ENCODE data around the gene CLIP4.
A peak's percentile ranks its signal among the peaks of the same experiment; 100 is the strongest.

The CLIP4 gene

DNA sequence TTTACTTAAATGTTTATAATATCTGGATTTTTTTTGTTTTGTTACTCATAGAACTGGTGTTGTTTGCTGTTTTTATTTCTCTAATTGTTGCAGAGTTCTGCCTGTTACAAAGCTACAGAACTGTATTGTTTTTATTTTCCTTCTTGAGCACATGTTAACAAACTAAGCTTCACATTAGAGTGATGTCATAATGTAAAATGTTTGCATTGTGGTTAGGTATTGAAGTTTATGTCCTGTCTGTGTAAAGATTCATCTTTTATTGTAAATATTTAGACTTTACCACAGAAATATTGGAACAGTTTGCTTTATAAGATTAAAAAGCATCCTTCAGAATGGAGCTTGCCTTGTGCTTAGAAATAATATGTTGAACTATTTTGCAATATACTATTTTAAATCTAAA lies 67.7 kb downstream of the CLIP4 start:
- peak; percentile 37 for DNase-seq (ENCODE audit: low read depth)
- no peak overlapping the region for H3K4me3 ChIP-seq (ENCODE audit: low read depth, low read length)
- TF ChIP-seq, protein P1, sequence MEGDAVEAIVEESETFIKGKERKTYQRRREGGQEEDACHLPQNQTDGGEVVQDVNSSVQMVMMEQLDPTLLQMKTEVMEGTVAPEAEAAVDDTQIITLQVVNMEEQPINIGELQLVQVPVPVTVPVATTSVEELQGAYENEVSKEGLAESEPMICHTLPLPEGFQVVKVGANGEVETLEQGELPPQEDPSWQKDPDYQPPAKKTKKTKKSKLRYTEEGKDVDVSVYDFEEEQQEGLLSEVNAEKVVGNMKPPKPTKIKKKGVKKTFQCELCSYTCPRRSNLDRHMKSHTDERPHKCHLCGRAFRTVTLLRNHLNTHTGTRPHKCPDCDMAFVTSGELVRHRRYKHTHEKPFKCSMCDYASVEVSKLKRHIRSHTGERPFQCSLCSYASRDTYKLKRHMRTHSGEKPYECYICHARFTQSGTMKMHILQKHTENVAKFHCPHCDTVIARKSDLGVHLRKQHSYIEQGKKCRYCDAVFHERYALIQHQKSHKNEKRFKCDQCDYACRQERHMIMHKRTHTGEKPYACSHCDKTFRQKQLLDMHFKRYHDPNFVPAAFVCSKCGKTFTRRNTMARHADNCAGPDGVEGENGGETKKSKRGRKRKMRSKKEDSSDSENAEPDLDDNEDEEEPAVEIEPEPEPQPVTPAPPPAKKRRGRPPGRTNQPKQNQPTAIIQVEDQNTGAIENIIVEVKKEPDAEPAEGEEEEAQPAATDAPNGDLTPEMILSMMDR (IDR thresholded peaks at IDR 0.05; ENCODE audit: control insufficient read depth, extremely low read depth, insufficient read depth) = no peak

DNA sequence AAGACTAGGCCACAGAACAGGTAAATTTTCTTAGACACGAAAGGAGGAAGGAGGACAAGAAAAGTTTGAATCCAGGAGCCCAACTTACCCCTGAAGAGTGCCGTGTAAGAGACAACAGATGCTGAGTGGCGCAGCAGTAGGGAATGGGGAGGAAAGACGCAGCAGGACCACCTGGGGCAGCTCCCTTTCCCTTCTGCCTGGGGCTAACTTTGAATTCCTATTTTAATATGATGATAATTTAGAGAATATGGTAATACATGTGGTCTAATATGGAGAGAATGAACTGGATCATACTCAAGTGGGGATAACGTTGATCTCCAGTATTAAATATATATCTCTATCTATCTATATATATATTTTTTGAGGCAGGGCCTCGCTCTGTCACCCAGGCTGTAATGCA lies 69.3 kb downstream of the CLIP4 start:
- no peak overlapping the region for H3K4me3 ChIP-seq (ENCODE audit: low read depth, low read length)
- no peak for DNase-seq (ENCODE audit: low read depth)
- TF ChIP-seq, protein P1 (IDR thresholded peaks at IDR 0.05; ENCODE audit: control insufficient read depth, extremely low read depth, insufficient read depth) = no peak

DNA sequence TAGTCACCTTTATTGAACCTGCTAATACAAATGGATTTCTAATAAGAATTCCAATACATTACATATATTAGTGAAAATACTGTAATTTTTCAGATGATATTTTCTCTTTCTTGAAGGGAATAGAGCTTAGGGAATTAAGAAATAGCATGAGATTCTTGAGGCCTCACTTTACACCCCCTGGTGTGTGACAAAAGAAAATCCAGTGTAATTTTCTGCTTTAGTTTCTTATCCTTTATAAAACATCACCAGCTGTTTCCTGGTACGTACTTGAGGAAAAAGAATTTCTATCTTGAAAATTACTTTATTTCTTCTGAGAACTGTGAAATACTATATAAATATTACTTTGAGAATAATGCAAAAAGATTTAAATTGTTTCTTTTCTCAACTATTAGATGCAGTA lies 71.6 kb downstream of the CLIP4 start:
- DNase-seq (ENCODE audit: low read depth) = no peak
- TF ChIP-seq, protein P1 (IDR thresholded peaks at IDR 0.05; ENCODE audit: control insufficient read depth, extremely low read depth, insufficient read depth) = no peak
- no peak overlapping the region for H3K4me3 ChIP-seq (ENCODE audit: low read depth, low read length)

DNA sequence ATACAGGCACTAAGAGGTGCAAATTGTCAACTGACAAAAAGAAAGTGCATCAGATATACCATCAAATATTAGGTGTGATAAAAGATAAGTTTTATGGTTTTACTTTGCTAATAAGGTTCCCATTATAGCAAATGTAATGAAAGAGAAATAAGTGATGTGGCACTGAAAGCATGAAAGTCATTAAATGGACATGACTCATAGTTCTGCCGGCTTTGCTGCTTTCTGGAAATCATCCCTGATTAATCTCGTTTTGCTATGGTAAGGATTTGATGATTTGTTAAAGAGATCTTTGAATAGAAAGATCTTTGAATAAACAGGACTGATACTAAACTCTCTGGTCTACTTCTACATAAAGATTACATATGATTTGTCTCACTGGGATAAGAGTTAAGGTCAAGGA lies 72.7 kb downstream of the CLIP4 start:
- DNase-seq (ENCODE audit: low read depth) = no peak
- TF ChIP-seq, protein P1 (IDR thresholded peaks at IDR 0.05; ENCODE audit: control insufficient read depth, extremely low read depth, insufficient read depth) = no peak
- H3K4me3 ChIP-seq (ENCODE audit: low read depth, low read length) = no peak overlapping the region

DNA sequence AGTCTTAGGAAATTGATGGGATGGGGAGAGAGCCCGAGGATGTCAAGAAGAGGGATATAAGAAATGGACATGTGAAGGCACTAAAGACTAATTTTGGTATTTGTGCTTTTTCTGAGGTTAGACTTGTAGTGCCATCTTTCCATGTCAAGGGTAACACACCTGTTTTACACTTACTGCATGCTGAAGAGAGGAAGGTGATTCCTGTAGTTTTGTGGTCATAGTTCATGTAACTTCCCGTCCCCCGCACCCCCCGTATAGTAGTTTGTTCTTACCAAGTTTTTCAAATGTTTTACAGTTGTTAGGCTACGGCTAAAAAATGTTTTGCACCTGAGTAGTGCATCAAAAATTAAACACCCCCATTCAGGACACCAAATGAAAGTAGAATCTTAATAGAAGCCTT lies 73.8 kb downstream of the CLIP4 start:
- no peak overlapping the region for H3K4me3 ChIP-seq (ENCODE audit: low read depth, low read length)
- DNase-seq (ENCODE audit: low read depth) = no peak
- TF ChIP-seq, protein P1 (IDR thresholded peaks at IDR 0.05; ENCODE audit: control insufficient read depth, extremely low read depth, insufficient read depth) = no peak

DNA sequence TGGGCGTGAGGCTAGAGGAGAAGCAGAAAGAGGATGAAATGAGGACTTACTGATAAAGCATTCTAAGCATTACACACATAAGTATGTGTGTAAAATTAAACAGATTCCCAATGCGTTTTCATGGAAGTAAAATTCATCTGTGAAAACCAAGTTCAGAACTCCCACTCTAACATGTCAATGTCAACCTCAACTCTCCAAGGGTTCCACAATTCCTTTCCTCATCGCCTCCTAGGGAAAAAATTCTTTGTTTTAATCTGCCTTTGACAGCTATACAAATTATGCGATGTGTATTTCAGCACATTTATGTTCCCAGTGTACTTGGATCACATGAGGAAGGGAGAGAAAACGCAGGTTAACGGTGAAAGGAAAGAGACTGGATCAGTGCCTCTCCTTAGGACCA lies 76.6 kb downstream of the CLIP4 start:
- H3K4me3 ChIP-seq (ENCODE audit: low read depth, low read length) = no peak overlapping the region
- TF ChIP-seq, protein P1 (IDR thresholded peaks at IDR 0.05; ENCODE audit: control insufficient read depth, extremely low read depth, insufficient read depth) = no peak
- no peak for DNase-seq (ENCODE audit: low read depth)

DNA sequence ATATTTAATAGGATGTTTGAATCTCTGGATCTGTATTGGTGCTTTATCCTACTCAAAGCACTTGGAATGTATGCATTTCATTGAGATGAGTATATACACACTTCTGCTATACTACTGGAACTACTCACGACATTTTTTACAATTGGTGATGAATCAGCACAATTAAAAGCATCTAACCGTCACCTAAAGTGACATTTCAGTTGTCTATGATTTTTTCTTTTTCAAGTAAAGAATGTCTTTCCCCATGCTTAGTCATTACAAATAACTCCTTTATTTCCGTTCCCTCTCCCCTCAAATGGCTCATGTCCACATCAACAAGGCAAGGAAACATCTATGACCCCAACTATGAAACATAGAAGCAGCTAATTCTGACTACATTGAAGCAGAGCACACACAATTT lies 77.3 kb downstream of the CLIP4 start:
- H3K4me3 ChIP-seq (ENCODE audit: low read depth, low read length) = no peak overlapping the region
- DNase-seq (ENCODE audit: low read depth) = no peak
- TF ChIP-seq, protein P1 (IDR thresholded peaks at IDR 0.05; ENCODE audit: control insufficient read depth, extremely low read depth, insufficient read depth) = no peak
